HFFc6 (cell line): ENCODE data around the gene DIPK1A. TPM values are rescaled to one million over a fixed set of nuclear protein-coding genes. Genes with fewer than 3 reads are reported as not detected.

ENCODE experiments used
- DNase-seq: peaks from one replicate; pipeline ENCODE4 v3.0.0-alpha.2; 2018
- H3K27ac Mint-ChIP-seq: 2 replicates; pipeline ENCODE4 v1.8.0; 2020; ENCODE audit warnings: mild to moderate bottlenecking, mixed read lengths
- H3K27me3 Mint-ChIP-seq: 2 replicates; pipeline ENCODE4 v1.8.0; 2021; ENCODE audit warnings: mild to moderate bottlenecking, moderate library complexity, mixed read lengths; ENCODE audit not compliant: insufficient read depth
- H3K36me3 Mint-ChIP-seq: 2 replicates; pipeline ENCODE4 v1.8.0; 2021; ENCODE audit warnings: low read depth, mixed read lengths
- H3K4me1 Mint-ChIP-seq: 2 replicates; pipeline ENCODE4 v1.8.0; 2020; ENCODE audit warnings: low read depth, mixed read lengths
- H3K4me3 Mint-ChIP-seq: 2 replicates; pipeline ENCODE4 v1.8.0; 2020; ENCODE audit warnings: mild to moderate bottlenecking, moderate library complexity, mixed read lengths
- H3K9me3 Mint-ChIP-seq: 2 replicates; pipeline ENCODE4 v1.8.0; 2020; ENCODE audit warnings: mild to moderate bottlenecking, mixed read lengths
- total RNA-seq, 6 experiments: library from RNA; stranded (reverse); fragmentation: NEBNext Ultra II Directional; extraction: Animal tissue kit (Norgen Biotek cat#: 25700); gene quantifications; 2 replicates in 1 of 6; 3 replicates in 5 of 6; pipeline ENCODE4 v1.2.3, GENCODE V29; 2021
- TF ChIP-seq, protein P1 (sequence below): fragments of 200-600 bp; sonication (generic); IDR thresholded peaks from 2 replicates; pipeline ENCODE4 v1.5.0; 2021; ENCODE audit warnings: antibody characterized with exemption, mild to moderate bottlenecking

Gene DIPK1A
- total RNA-seq, 6 experiments from 2014 or later: 18.9 to 24.5 (median 21.9) TPM

- Mint-ChIP-seq H3K27ac (no peak overlapping the region), H3K4me1 (peaks cover 8% of the 10 kb centered on the region), H3K9me3 (no peaks in the 10 kb centered on the region), H3K4me3 (no peak overlapping the region), H3K36me3 (no peaks in the 10 kb centered on the region), H3K27me3 (peaks cover 51% of the 10 kb centered on the region)
- TF ChIP-seq, protein P1, sequence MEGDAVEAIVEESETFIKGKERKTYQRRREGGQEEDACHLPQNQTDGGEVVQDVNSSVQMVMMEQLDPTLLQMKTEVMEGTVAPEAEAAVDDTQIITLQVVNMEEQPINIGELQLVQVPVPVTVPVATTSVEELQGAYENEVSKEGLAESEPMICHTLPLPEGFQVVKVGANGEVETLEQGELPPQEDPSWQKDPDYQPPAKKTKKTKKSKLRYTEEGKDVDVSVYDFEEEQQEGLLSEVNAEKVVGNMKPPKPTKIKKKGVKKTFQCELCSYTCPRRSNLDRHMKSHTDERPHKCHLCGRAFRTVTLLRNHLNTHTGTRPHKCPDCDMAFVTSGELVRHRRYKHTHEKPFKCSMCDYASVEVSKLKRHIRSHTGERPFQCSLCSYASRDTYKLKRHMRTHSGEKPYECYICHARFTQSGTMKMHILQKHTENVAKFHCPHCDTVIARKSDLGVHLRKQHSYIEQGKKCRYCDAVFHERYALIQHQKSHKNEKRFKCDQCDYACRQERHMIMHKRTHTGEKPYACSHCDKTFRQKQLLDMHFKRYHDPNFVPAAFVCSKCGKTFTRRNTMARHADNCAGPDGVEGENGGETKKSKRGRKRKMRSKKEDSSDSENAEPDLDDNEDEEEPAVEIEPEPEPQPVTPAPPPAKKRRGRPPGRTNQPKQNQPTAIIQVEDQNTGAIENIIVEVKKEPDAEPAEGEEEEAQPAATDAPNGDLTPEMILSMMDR: no peak
- DNase-seq: no peak
These were observed 41.5 kb upstream of the DIPK1A start for GRCh38 chr1:93002781-93003180.

GRCh38 chr1:93001893-93002292 lies 40.6 kb upstream of the DIPK1A start:
- H3K27ac Mint-ChIP-seq: no peak overlapping the region
- DNase-seq: no peak
- no peaks in the 10 kb centered on the region for H3K9me3 Mint-ChIP-seq
- peaks cover 7% of the 10 kb centered on the region; the same call in 1 of the 2 replicates for H3K4me1 Mint-ChIP-seq
- no peak overlapping the region for H3K4me3 Mint-ChIP-seq
- no peaks in the 10 kb centered on the region for H3K36me3 Mint-ChIP-seq
- peaks cover 47% of the 10 kb centered on the region for H3K27me3 Mint-ChIP-seq
- TF ChIP-seq, protein P1: no peak

- Mint-ChIP-seq H3K9me3 (no peaks in the 10 kb centered on the region), H3K36me3 (no peaks in the 10 kb centered on the region), H3K27ac (no peak overlapping the region), H3K4me1 (peaks cover 7% of the 10 kb centered on the region; the same call in 1 of the 2 replicates), H3K27me3 (peaks cover 37% of the 10 kb centered on the region), H3K4me3 (no peak overlapping the region)
- TF ChIP-seq, protein P1: no peak
- DNase-seq: no peak
These were observed 39.5 kb upstream of the DIPK1A start for GRCh38 chr1:93000751-93001175.

DNA sequence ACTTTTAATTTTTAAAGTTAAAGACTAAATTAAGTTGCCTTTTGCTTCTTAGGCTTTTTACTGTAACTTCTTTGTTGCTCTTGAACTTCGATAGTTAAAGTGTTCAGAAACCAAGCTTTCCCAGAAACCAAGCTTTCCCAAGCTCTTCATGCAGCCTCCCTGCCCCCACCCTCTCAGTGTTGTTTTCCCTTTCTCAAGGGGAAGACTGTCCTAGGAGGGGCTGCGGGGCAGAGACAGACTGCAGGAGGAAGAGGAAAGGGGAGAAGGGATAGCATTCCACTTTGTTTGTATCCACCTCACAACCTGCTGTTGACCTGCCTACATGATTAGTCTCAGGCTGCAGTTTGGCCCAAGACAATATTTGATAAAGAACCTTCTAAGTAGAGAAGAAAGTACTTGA lies 39.0 kb upstream of the DIPK1A start:
- Mint-ChIP-seq H3K27ac (no peak overlapping the region), H3K4me1 (peaks cover 7% of the 10 kb centered on the region; the same call in 1 of the 2 replicates), H3K4me3 (no peak overlapping the region), H3K27me3 (peaks cover 40% of the 10 kb centered on the region), H3K9me3 (no peaks in the 10 kb centered on the region), H3K36me3 (no peaks in the 10 kb centered on the region)
- no peak for DNase-seq
- TF ChIP-seq, protein P1: no peak

DNA sequence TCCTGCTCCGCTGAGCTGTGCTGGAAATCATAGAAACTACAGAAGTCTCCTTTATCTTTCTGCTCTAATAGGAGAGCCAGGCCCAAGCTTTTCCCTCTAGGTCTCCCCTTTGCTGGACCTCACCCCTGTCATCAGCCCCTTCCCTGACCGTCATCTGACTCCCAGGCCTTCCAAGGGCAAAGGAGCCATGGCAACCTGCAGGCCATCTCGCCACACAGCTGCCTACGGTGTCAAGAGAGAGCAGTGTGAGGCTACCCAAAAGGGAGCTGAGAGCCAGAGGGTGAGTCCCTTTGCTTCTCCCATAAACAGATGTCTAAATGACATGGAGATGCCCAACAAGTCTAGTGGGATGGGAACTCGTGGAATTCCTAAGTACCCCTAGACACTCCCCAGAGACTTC lies 37.6 kb upstream of the DIPK1A start:
- no peak overlapping the region for H3K4me3 Mint-ChIP-seq
- peaks cover 32% of the 10 kb centered on the region for H3K27me3 Mint-ChIP-seq
- TF ChIP-seq, protein P1: no peak

More for the DNA sequence above, 37.6 kb upstream of the DIPK1A start:
- DNase-seq: no peak
- no peaks in the 10 kb centered on the region for H3K9me3 Mint-ChIP-seq
- no peaks in the 10 kb centered on the region for H3K36me3 Mint-ChIP-seq
- no peak overlapping the region for H3K27ac Mint-ChIP-seq
- peaks cover 7% of the 10 kb centered on the region; the same call in 1 of the 2 replicates for H3K4me1 Mint-ChIP-seq
